ENCODE data around the gene CASP2.

CASP2 gene

DNA sequence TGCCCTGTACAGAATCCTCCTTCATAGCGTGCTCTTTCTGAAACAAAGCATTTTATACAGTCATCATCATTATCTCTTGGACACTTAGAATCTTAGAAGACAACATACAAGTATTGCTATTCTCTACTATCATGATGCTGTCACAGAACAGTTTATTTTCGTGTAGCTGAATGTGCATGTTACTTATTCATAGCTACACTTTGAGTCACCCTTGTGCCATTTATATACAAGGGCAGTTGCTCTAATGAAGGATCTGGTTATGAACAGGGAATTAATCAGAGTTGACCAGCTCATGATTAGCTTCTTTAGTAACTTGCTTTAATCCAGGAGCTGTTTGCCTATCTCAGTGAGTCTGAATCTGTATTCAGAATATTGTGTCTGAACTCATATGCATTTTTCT is 11.2 kb downstream of the CASP2 start:
- no peak for DNase-seq

DNA sequence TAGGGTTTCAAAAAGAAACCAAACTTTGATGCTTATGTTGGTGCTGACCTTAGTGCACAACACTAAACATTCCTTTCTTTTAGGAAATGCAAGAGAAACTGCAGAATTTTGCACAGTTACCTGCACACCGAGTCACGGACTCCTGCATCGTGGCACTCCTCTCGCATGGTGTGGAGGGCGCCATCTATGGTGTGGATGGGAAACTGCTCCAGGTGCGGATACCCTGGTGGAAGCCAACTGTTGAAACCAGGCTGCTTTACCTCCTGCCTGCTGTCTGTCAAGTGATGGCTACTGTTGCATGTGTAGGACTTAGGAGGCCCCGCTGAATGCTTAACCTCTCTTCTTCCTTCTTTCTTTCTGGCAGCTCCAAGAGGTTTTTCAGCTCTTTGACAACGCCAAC is 11.7 kb downstream of the CASP2 start:
- DNase-seq = no peak

DNA sequence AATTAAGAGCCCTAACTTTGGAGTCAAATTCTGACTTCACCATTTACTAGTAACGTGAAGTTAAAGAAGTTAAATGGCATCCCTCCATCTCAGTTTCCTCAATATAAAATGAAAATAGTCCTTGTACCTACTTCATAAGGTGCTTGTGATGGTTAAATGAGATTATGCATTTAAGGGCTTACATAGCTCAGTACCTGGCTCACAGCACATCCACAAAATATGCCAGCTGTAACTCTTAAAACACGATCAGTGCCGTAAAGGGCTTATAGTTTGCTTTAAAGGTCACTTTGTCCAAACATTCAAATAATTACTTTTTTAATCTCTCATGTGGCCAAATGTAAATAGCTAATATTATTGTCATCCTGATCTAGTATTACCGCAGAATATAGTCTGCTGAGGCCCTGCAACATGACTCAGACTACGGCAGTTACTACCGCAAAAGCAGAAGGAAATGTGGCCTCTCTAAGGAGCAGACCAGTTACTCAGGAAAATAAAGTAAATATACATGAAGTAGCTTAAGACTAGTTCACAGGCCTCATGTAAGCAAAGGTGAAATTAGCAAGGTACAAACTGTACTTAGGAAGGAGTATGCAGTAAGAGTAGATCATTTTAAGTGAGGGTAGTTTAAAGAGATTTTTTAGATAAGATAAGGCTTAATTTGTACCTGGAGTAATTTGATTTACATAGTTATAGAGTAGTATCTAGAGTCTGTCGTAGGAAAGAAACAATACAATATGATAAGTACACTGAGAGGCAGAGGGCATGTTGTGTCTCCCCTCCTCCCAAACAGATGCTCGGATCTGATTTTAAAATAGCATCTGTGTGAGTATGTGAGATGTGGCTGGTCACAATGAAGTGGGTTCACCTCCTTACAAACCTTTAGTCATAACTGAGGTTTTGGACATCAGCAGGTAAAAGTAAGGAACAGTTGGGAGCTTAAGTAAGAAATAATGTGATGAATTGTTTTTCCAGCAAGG is 13.1 kb downstream of the CASP2 start:
- DNase-seq = peak; percentile 62 to 65

GRCh38 chr7:143303733-143304132 is 15.6 kb downstream of the CASP2 start:
- no peak for DNase-seq

- no peak for DNase-seq
These were observed 16.8 kb downstream of the CASP2 start for GRCh38 chr7:143304938-143305337.

DNA sequence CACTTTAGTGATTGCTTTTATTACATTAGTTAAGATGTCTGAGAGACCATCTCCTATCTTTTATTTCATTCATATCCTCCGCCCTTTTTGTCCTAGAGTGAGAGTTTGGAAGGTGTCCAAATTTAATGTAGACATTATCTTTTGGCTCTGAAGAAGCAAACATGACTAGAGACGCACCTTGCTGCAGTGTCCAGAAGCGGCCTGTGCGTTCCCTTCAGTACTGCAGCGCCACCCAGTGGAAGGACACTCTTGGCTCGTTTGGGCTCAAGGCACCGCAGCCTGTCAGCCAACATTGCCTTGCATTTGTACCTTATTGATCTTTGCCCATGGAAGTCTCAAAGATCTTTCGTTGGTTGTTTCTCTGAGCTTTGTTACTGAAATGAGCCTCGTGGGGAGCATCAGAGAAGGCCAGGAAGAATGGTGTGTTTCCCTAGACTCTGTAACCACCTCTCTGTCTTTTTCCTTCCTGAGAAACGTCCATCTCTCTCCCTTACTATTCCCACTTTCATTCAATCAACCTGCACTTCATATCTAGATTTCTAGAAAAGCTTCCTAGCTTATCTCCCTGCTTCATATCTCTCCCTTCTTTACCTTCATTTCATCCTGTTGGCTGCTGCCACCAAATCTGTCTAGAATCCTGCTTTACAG is 17.4 kb downstream of the CASP2 start:
- peak; percentile 42 to 90 for DNase-seq

DNA sequence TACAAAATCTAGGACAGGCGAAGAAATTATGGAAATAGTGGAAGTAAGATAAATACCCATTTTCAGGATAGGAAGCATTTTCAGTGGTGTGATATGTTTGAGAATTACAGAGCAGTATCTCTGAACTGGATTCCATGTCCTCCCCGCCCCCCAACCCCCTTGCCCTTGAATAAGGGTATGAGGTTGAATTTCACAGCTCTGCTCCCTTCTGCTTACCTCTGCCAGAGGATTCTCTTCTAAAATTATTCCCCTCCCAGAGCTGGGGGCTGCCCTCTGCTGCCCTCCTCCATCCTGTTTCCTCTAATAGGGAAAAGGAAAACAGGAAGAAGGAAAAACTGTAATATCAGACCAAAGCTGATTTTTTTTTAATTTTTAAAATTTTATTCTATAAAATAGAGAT is 20.5 kb downstream of the CASP2 start:
- no peak for DNase-seq

GRCh38 chr7:143314127-143314526 is 26.0 kb downstream of the CASP2 start:
- peak; percentile 40 to 61 for DNase-seq

GRCh38 chr7:143315776-143316175 is 27.6 kb downstream of the CASP2 start, which contains the start of gene CLCN1:
TSS of gene CLCN1 (plus strand) at chr7:143316111. CDS start at chr7:143316213, 102 bp downstream.
- no peak for DNase-seq

GRCh38 chr7:143316492-143316891 is 28.3 kb downstream of the CASP2 start:
- peak in 1 of 2 donors; percentile 40 for DNase-seq

DNA sequence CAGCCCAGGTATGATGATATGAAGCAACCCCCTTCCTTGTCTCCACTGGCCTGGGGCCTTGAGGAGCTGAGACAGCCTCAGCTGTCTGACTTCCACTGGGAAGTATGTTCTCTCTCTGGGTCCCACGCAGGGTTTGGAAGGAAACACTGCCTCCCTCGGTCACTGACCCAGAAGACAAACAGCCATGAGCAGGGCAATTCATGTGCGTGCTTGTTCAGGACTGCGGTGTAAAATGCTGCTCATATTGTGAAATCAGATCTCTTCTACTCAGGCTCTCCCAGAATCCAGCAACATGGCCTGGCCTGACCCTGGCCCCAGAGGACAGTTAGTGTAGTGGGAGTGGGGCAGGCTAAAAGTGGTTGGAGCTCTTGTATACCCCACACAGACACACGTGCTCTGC is 30.5 kb downstream of the CASP2 start:
- peak in 1 of 2 donors; percentile 43 for DNase-seq

- DNase-seq = no peak
These were observed 32.5 kb downstream of the CASP2 start for GRCh38 chr7:143320620-143321019.

DNA sequence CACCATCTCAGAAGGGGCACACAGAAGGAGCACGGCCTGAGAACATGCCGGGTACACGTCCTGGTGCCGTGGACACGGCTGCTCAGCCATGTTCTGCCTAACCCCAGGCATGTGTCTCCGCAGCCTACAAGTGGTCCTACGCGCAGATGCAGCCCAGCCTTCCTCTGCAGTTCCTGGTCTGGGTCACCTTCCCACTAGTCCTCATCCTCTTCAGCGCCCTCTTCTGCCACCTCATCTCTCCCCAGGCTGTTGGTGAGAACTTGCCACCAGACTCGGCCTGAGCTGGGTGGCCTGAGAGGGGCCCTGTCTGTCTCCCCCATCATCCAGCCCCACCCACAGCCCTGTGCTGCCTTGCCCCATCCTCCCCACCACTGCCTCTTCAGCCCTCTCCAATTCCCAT is 33.1 kb downstream of the CASP2 start:
- no peak for DNase-seq

- DNase-seq = peak; percentile 67 to 73
These were observed 33.6 kb downstream of the CASP2 start for GRCh38 chr7:143321734-143322133.

DNA sequence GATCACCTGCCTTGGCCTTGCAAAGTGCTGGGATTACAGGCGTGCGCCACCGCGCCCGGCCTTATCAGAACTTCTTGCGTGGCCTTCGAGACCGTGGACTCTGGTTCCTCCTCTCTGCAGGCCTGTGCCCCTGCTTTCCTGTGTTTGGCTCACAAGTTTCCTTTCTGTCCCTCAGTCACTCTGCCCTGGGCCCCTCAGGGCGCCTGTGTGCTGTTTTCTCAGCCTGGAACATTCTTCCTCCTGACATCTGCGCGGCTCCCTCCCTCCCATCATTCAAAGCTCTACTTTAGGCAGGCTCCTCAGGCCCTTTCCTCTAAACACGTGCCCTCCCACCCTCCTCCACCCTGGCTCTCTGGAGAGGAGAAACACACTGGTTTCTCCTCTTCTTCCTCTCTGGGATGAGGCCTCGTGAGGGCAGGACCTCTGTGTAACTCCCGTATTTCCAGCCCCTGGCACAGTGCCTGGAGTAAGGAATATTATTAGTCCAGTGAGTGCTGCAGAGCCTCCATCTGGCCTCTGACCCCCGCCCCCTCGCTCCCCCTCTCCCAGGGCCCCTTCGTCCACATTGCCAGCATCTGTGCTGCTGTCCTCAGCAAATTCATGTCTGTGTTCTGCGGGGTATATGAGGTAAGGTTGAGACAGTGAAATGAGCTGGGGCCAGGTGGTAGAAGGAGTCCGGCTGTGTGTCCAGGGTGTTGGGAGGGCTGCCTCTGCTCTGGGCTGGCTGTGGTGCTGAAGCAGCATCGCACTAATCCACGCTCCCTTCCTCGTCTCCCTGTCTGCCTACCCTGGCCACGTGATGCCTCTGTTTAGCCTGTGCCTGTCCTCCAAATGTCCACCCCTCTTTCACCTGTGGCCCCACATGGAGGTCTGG is 34.8 kb downstream of the CASP2 start:
- no peak for DNase-seq

DNA sequence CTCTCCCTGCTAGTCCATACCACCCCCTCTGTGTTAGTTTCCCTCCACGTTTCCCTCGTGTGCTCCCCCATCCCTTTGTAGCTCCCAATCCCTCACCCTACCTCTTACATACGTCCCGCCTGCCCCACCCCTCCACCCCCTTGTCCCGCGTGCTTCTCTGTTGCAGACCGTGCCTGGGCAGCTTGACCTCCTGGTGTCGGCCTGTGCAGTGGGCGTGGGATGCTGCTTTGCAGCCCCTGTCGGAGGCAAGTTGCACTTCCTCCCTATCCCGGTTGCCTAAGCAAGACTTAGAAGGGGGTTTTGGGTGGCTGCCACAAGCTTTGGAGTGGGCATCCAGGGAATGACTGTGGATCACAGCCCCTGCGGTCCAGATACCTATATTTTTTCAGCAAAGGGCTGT is 35.5 kb downstream of the CASP2 start:
- DNase-seq = peak in 1 of 2 donors; percentile 74

- peak in 1 of 2 donors; percentile 17 for DNase-seq
These were observed 37.1 kb downstream of the CASP2 start for GRCh38 chr7:143325240-143325639.

GRCh38 chr7:143327903-143328302 is 39.8 kb downstream of the CASP2 start:
- no peak for DNase-seq

DNA sequence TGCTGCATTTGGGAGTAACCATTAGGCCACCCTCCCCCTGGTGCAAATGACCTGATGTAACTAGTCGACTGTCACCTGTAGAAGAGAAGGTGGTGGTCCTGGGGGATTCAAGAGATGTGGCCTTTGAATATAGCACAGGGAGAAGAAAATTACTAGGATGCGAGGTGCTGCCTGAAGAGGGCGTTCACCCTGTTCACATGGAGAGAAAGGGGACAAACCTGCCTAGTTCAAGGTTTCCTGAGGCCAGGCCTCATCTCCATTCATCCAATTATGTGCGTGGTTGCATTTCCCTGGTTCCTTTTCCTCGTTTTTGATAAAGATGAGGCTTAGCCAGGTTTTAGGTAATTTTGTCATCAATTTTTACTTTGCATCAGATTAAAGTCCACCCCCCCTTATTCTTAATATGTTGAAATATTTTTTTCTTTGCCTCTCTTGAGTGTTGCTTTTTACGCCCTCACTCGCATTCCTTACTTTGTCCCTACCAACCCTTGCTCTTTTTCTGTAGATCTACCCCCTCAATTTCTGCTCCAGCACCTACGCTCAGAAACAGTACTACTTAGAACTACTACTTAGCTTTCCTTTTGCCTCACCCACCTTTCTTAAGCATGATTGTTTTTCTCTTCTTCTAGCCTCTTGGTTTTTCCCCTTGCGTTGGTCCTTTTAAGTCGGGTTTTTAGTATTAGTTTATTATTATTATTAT is 41.5 kb downstream of the CASP2 start:
- DNase-seq = no peak

DNA sequence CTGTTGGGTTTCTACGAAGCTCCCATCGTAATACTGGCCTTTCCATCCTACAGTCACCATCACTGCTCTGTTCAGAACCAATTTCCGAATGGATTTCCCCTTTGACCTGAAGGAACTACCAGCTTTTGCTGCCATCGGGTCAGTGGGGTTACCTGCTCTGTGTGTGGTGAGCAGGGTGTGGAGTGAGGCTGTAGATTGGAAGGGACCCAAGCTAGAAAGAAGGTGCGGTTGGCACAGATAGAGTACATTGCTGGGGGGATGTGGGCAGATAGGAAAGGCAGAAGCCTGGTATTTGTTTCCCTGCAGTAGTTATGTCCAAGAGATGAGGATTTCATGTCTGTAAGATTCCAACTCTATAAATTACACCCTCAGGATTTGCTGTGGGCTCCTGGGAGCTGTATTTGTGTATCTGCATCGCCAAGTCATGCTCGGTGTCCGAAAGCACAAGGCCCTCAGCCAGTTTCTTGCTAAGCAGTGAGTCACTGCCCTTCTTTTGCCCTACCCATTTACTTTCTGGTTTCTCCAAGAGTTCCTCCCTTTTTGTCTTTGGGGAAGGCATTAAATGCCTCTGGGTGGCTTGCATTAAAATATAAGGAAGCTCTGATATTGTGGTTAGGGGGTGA is 43.1 kb downstream of the CASP2 start:
- peak; percentile 60 to 70 for DNase-seq

DNA sequence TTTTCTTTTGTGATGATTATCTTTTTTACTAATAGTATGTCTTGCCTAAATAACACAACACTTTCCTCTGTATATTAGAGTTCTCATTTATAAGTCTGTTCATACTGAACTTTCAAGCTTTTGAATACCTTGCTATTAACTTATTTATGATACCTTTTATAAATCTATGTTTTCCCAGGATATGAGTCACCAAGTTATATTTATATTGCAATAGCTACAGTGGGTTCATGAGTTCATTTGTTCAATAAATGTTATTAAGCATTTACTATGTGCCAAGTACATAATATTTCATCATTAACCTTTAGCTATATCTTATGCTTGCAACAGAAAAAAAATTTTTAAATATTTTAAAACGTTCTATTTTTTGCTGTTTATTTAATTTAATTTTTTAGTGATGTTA is 46.1 kb downstream of the CASP2 start:
- no peak for DNase-seq

GRCh38 chr7:143337216-143337615 is 49.1 kb downstream of the CASP2 start:
- no peak for DNase-seq

All from inflammatory macrophage treated with lipopolysaccharide for 1 hour (primary cell).